HG02763 (cell line): ENCODE measurements around the gene SLC43A1.

ENCODE experiments used
- ATAC-seq: cut with Tn5 transposase; IDR thresholded peaks from one replicate; pipeline ENCODE4 v1.9.1; 2021; ENCODE audit warnings: mild to moderate bottlenecking, moderate library complexity; ENCODE audit not compliant: unreplicated experiment

The SLC43A1 gene

DNA sequence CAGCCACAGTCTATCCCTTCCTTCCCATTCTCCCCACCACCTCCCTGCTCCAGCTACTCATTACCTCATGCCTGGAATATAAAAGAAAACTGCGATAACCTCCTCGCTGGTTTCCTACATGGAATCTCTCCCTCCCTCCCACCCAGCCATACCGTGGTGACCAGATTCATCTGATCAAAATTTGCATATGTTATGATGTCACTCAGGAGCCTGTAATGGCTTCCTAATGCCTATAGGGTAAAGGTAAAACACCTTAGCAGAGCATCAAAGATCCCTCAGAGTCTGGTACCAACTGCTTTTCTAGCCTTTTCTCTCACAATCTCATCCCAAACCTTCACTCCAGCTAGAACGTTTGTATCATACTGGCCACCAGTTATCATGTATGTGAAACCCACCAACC, 35.6 kb downstream of the SLC43A1 start:
- no peak for ATAC-seq

DNA sequence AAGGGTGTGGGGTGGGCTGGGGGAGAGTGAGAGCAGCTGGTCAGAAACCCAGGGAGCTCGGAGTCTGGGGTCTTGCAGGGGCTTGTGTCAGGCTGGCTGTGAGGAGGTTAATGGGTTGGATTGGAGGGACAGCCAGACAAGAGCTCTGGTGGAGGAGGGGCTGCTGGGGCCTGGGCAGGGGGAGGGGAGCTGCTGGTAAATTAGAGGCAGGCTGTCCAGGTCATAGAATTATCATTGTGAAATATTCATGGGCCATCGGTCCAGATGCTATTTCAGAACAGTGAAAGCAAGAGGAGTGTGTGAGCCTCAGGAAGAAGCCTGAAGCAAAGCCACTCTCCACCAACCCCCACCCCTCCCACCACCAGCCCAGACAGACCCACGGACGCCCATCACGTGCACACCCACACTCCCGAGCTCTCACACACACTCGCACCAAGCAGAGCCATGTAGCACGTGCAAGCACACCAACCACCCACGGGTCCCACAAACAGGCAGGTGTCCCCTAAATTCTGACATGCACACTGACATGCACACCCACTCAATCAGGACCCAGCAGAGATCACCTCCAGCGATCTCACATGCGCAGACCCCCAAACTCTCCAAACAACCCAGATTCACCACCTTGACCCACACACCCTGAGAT, 36.4 kb downstream of the SLC43A1 start:
- no peak for ATAC-seq

- ATAC-seq: no peak
Measured at GRCh38 chr11:57477507-57478189, 37.9 kb downstream of the SLC43A1 start.

- ATAC-seq: peak; percentile 50
Measured at GRCh38 chr11:57476757-57477506, 38.6 kb downstream of the SLC43A1 start.

DNA sequence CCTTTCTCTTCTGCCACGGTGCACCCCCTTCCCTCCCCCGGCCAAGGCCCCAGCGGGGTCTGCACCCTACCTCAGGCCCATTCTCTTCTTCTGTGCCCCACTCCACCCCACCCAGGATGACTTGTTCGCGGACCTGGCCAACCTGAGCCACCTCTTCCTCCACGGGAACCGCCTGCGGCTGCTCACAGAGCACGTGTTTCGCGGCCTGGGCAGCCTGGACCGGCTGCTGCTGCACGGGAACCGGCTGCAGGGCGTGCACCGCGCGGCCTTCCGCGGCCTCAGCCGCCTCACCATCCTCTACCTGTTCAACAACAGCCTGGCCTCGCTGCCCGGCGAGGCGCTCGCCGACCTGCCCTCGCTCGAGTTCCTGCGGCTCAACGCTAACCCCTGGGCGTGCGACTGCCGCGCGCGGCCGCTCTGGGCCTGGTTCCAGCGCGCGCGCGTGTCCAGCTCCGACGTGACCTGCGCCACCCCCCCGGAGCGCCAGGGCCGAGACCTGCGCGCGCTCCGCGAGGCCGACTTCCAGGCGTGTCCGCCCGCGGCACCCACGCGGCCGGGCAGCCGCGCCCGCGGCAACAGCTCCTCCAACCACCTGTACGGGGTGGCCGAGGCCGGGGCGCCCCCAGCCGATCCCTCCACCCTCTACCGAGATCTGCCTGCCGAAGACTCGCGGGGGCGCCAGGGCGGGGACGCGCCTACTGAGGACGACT, 39.3 kb downstream of the SLC43A1 start:
- ATAC-seq: peak; percentile 27

DNA sequence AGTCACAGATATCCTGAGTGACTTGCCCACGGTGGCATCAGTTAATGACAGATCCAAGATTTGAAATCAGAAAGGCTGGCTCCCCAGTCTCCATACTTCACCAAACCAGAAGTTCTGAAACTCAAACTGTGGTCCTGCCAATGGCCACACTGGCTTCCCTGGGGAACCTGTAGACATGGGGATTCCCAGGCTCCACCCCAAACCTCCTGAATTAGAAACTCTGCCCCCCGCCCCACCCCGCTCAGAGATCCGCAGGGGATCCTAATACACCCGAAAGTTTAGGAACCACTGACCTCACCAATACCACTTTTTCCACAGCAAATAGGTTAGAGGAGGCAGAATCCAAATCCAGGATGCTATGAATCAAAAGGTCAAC, 39.8 kb downstream of the SLC43A1 start:
- ATAC-seq: peak; percentile 14

DNA sequence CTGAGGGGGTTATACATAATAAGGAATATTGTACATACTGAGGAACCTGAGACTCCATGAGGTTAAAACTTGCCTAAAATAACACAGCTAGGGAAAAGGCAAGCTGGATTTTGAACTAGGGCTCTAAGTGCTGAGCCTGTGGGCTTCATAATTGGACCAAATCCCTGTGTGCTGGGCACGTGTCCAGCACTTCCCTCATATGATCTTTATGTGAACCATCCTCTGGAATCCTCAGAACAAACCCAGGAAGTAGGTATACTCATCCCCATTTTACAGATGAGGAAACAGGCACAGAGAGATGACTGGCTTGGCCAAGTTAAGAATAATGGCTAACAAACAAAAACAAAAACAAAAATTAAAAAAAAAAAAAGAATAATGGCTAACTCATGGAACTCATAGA, 40.3 kb downstream of the SLC43A1 start:
- ATAC-seq: no peak

- ATAC-seq: no peak
Measured at GRCh38 chr11:57474803-57475115, 40.7 kb downstream of the SLC43A1 start.

- no peak for ATAC-seq
Measured at GRCh38 chr11:57474017-57474802, 41.3 kb downstream of the SLC43A1 start.

DNA sequence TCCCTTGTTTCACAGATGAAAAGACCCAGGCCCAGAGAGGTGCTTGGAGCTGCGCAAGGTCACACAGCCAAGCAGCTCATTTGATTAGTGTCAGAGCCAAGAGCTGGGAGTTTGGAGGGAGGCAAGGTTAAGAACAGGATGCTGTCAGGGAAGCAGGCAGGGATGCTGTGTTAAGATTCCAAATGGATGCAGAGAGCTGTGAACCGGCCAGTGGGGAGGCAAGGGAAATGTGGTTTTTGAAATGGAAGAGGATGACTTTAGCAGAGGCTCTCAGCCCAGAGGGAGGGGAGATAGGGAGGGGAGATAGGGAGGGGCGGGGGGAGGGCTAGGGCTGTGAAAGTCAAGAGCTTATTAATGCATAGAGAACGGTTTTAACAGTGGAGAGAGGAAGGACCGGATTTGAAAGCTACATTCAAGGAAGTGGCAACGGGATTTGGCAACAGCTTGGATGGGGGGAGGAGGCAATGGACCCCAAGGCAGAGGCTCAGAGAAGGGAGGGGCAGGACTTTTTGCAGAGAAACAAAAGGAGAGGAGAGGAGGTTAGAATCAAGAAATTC, 42.1 kb downstream of the SLC43A1 start:
- no peak for ATAC-seq

DNA sequence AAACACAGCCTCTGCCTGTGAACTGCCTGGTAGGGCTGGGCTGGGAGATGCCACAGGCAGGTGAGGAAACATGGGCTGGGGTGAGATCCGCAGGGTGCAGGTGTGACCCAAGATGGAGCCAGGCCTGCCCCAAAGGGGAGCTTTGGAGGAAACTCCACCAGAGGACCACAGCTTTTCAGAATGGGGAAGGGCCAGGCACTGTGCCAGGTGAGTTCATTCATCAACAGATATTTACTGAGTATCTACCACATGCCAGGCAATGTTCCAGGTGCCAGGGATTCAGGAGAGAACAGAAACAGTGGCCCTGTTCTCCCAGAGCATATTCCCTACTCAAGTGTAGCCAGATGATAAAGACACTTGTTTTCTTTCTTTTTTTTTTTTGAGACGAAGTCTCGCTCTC, 44.0 kb downstream of the SLC43A1 start:
- no peak for ATAC-seq

DNA sequence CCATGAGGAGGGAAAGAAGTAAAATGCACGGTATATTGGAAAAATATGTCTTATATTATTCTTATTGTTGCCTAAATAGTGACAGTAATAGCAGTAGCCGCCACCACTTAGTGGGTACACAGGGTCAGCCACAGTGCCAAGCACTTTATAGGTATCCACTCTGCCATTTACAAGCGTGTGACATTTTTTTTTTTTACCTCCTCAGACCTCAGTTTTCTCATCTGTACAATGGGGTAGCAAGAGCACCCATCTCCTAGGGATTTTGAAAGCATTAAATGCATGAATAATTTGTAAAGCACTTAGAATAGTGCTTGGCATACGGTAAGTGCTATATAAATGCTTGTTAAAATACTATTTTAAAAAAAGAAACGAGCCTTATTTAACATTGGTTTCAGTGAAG, 46.2 kb downstream of the SLC43A1 start:
- ATAC-seq: no peak

DNA sequence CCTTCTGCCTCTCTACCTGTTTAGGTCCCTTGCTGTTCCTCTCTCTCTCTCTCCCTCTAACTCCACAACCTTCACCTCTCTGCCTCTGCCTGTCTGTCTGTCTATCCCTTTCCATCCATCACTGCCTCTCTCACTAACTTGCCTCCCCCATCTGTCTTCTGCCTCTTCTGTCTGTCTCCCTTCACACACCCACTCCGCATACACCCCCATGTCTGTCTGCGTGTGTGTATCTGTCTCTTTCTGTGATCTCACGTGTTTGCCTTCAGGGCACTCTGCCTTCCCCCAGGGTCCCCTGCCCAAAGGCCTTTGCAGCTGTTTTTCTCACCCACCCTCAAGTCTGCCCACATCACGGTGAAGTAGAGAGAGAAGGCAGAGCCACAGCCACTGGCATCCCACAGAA, 47.2 kb downstream of the SLC43A1 start:
- no peak for ATAC-seq

- ATAC-seq: no peak
Measured at GRCh38 chr11:57467508-57468157, 47.9 kb downstream of the SLC43A1 start.

DNA sequence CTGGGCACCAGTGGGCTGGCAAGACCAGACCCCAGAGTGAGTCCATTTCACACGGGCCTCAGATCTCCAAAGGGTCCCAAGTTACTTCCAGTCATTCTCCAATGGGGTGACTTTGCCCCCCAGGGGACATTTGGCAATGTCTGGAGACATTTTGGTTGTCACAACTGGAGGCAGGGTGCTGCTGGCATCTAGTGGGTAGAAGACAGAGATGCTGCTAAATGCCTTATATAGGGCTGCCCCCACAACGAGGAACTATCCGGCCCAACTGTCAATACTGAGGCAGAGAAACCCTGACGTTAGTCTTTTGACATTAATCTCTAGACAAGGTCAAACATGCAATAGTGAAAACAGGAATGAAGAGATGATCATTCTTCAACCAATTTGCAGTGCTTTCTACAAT, 48.8 kb downstream of the SLC43A1 start:
- ATAC-seq: no peak

- ATAC-seq: no peak
Measured at GRCh38 chr11:57464539-57465181, 50.8 kb downstream of the SLC43A1 start.

GRCh38 chr11:57463671-57464538, 51.6 kb downstream of the SLC43A1 start:
- ATAC-seq: no peak

- ATAC-seq: no peak
Measured at GRCh38 chr11:57462597-57462996, 52.9 kb downstream of the SLC43A1 start.
